H1 (cell line): ENCODE results near the gene EIF4A2. TPM values are rescaled to one million over a fixed set of nuclear protein-coding genes. Genes with fewer than 3 reads are reported as not detected.

Source experiments
- CTCF ChIA-PET: fragments of 300-600 bp; sonication (Branson Sonifier 250); formaldehyde crosslinking; loops from one replicate; lab custom pipeline; 2021; ENCODE audit not compliant: partially characterized antibody; lab: Charles Lee
- POLR2A ChIA-PET: fragments of 300-600 bp; sonication (Branson Sonifier 250); formaldehyde crosslinking; loops from one replicate; lab custom pipeline; 2021; ENCODE audit warnings: inconsistent platforms; ENCODE audit not compliant: partially characterized antibody; lab: Charles Lee
- DNase-seq, 2 experiments: peaks; one replicate each; pipeline versions ENCODE4 v3.0.0 to v3.0.0-alpha.2; 2010 to 2022; ENCODE audit warnings: low spot score in 2 of 2, low read depth in 1 of 2, mixed read lengths in 1 of 2
- FAIRE-seq: peaks from 2 replicates; lab custom pipeline; 2011; peaks lifted over from hg19 to GRCh38; lab: Jason Lieb, UNC
- H2AFZ ChIP-seq: 2 replicates; pipeline ENCODE4 v1.8.1; 2012; ENCODE audit warnings: low read length, inconsistent platforms
- H2AK5ac ChIP-seq: 2 replicates; pipeline ENCODE4 v1.6.1; 2013; ENCODE audit warnings: low read depth, low read length
- H2BK120ac ChIP-seq: replicated peaks from 2 replicates; pipeline ENCODE3; 2013; ENCODE audit warnings: low read depth, low read length, inconsistent platforms
- H2BK12ac ChIP-seq: 2 replicates; pipeline ENCODE4 v1.6.1; 2013; ENCODE audit warnings: low read depth, low read length
- H2BK15ac ChIP-seq: 2 replicates; pipeline ENCODE4 v1.6.1; 2013; ENCODE audit warnings: low read length
- H2BK20ac ChIP-seq: 2 replicates; pipeline ENCODE4 v1.6.1; 2013; ENCODE audit warnings: low read length
- H2BK5ac ChIP-seq: 2 replicates; pipeline ENCODE4 v1.6.1; 2013; ENCODE audit warnings: low read depth, low read length
- H3K14ac ChIP-seq: 2 replicates; pipeline ENCODE4 v1.6.1; 2013; ENCODE audit warnings: inconsistent platforms; ENCODE audit not compliant: insufficient read length
- H3K18ac ChIP-seq: 2 replicates; pipeline ENCODE4 v1.6.1; 2013; ENCODE audit warnings: low read length; ENCODE audit errors: extremely low read depth
- H3K23ac ChIP-seq: 2 replicates; pipeline ENCODE4 v1.6.1; 2013; ENCODE audit warnings: inconsistent platforms; ENCODE audit not compliant: insufficient read length
- H3K23me2 ChIP-seq: 2 replicates; pipeline ENCODE4 v1.6.1; 2013; ENCODE audit warnings: low read depth, low read length
- H3K27ac ChIP-seq: 2 replicates; pipeline ENCODE4 v1.6.1; 2011; ENCODE audit warnings: low read depth, low read length, inconsistent platforms
- H3K27me3 ChIP-seq, 4 experiments: replicated peaks in 1 of 4; 1 replicate in 1 of 4; 2 replicates in 3 of 4; pipeline versions ENCODE4 v1.6.1 to v1.8.1; 2011 to 2013; ENCODE audit warnings: low read length in 3 of 4, mild to moderate bottlenecking in 3 of 4, inconsistent platforms in 2 of 4, mixed read lengths in 2 of 4, moderate library complexity in 1 of 4; ENCODE audit not compliant: control insufficient read depth in 3 of 4, insufficient read depth in 3 of 4; ENCODE audit errors: extremely low read depth in 1 of 4
- H3K36me3 ChIP-seq, 4 experiments: 2 replicates each; pipeline versions ENCODE4 v1.6.1 to v1.8.1; 2011 to 2013; ENCODE audit warnings: mild to moderate bottlenecking in 4 of 4, low read length in 3 of 4, moderate library complexity in 2 of 4, control low read depth in 1 of 4, inconsistent platforms in 1 of 4; ENCODE audit not compliant: insufficient read depth in 4 of 4, control insufficient read depth in 2 of 4
- H3K4ac ChIP-seq: replicated peaks from 2 replicates; pipeline ENCODE3; 2013; ENCODE audit warnings: low read length, low read depth, mixed read lengths, inconsistent platforms; ENCODE audit not compliant: insufficient read length
- H3K4me1 ChIP-seq, 4 experiments: replicated peaks in 1 of 4; 1 replicate in 1 of 4; 2 replicates in 3 of 4; pipeline versions ENCODE4 v1.6.1 to v1.8.1; 2011 to 2013; ENCODE audit warnings: low read length in 3 of 4, inconsistent platforms in 2 of 4, mixed read lengths in 1 of 4; ENCODE audit not compliant: insufficient read depth in 4 of 4, control insufficient read depth in 3 of 4
- H3K4me2 ChIP-seq, 2 experiments: 2 replicates each; pipeline versions ENCODE4 v1.6.1 to v1.8.1; 2011 to 2013; ENCODE audit warnings: low read depth in 2 of 2, low read length in 2 of 2, control low read depth in 1 of 2, inconsistent platforms in 1 of 2, mild to moderate bottlenecking in 1 of 2; ENCODE audit not compliant: insufficient read depth in 1 of 2
- H3K4me3 ChIP-seq, 4 experiments: fragments of 200-600, 300-600 bp in 1 of 4; sonication (generic), shearing (Covaris generic), sonication (Bioruptor Twin) in 1 of 4; 2 replicates each; pipeline versions ENCODE4 v1.5.1 to v1.8.1; 2011 to 2016; ENCODE audit warnings: low read length in 4 of 4, low read depth in 3 of 4, control low read depth in 2 of 4, inconsistent platforms in 2 of 4, mild to moderate bottlenecking in 2 of 4, mixed read lengths in 1 of 4, moderate library complexity in 1 of 4; ENCODE audit not compliant: insufficient read depth in 2 of 4; ENCODE audit errors: extremely low read depth in 1 of 4
- H3K56ac ChIP-seq: replicated peaks from 2 replicates; pipeline ENCODE3; 2013; ENCODE audit warnings: low read depth, mild to moderate bottlenecking, mixed read lengths, low read length, inconsistent platforms; ENCODE audit not compliant: insufficient read length
- H3K79me1 ChIP-seq: 2 replicates; pipeline ENCODE4 v1.6.1; 2013; ENCODE audit warnings: low read depth, low read length, control low read depth
- H3K79me2 ChIP-seq, 2 experiments: 2 replicates each; pipeline versions ENCODE4 v1.6.1 to v1.8.1; 2012 to 2013; ENCODE audit warnings: low read length in 2 of 2, mild to moderate bottlenecking in 2 of 2, inconsistent platforms in 1 of 2; ENCODE audit not compliant: insufficient read depth in 2 of 2, control insufficient read depth in 1 of 2
- H3K9ac ChIP-seq, 4 experiments: replicated peaks in 1 of 4; 1 replicate in 1 of 4; 2 replicates in 3 of 4; pipeline versions ENCODE4 v1.6.1 to v1.8.1; 2011 to 2013; ENCODE audit warnings: low read depth in 3 of 4, low read length in 3 of 4, control low read depth in 2 of 4, mild to moderate bottlenecking in 2 of 4, moderate library complexity in 2 of 4, inconsistent platforms in 1 of 4; ENCODE audit errors: extremely low read depth in 1 of 4
- H3K9me3 ChIP-seq, 2 experiments: 2 replicates each; pipeline versions ENCODE4 v1.6.1 to v1.8.1; 2012 to 2013; ENCODE audit warnings: mild to moderate bottlenecking in 2 of 2, moderate library complexity in 2 of 2, control low read depth in 1 of 2, inconsistent platforms in 1 of 2, low read depth in 1 of 2, low read length in 1 of 2, mixed read lengths in 1 of 2; ENCODE audit not compliant: insufficient read depth in 2 of 2
- H4K20me1 ChIP-seq, 2 experiments: replicated peaks in 1 of 2; 2 replicates each; pipeline versions ENCODE3 to v1.8.1; 2011 to 2013; ENCODE audit warnings: inconsistent platforms in 2 of 2, low read length in 2 of 2, mild to moderate bottlenecking in 1 of 2; ENCODE audit not compliant: insufficient read depth in 2 of 2, control insufficient read depth in 1 of 2
- H4K5ac ChIP-seq: 2 replicates; pipeline ENCODE4 v1.6.1; 2013; ENCODE audit warnings: low read length, low read depth, mixed read lengths, inconsistent platforms; ENCODE audit not compliant: insufficient read length
- H4K8ac ChIP-seq: 2 replicates; pipeline ENCODE4 v1.8.0; 2013; ENCODE audit warnings: mild to moderate bottlenecking, moderate library complexity, low read length, inconsistent platforms; ENCODE audit not compliant: insufficient read depth; ENCODE audit errors: extremely low read depth
- H4K91ac ChIP-seq: replicated peaks from 2 replicates; pipeline ENCODE3; 2013; ENCODE audit warnings: low read length, mixed read lengths, inconsistent platforms; ENCODE audit not compliant: insufficient read length
- ATF2 ChIP-seq: IDR thresholded peaks from 2 replicates; pipeline ENCODE4 v1.6.1; 2012; ENCODE audit warnings: low read length, inconsistent platforms
- TCF12 ChIP-seq: IDR thresholded peaks from 2 replicates; pipeline ENCODE4 v1.6.1; 2011; ENCODE audit warnings: low read depth, mild to moderate bottlenecking, low read length
- WGBS, 2 experiments: shearing (Covaris generic) in 1 of 2; methylation state at CpG; one replicate each; pipeline versions ENCODE4 v1.1.6 to v1.1.7; 2013 to 2015; ENCODE audit warnings: low lambda C conversion rate in 2 of 2, mixed read lengths in 2 of 2, inconsistent platforms in 1 of 2, low coverage in 1 of 2, missing lambda C conversion rate in 1 of 2; ENCODE audit not compliant: insufficient replicate concordance in 2 of 2, insufficient coverage in 1 of 2, insufficient read length in 1 of 2; ENCODE audit errors: extremely low coverage in 1 of 2, missing lambda C conversion rate in 1 of 2; 5-methylcytosine and 5-hydroxymethylcytosine counted together
- polyA plus RNA-seq, 7 experiments: library from polyadenylated mRNA; depleted of rRNA in 3 of 7; stranded (reverse) in 5 of 7; unstranded in 2 of 7; fragments of >200 nt in 5 of 7; fragments of 200-250 nt in 2 of 7; gene quantifications; 1 replicate in 5 of 7; 2 replicates in 1 of 7; 4 replicates in 1 of 7; pipeline versions ENCODE4 v1.2.1 to v1.2.3, GENCODE V29; 2011 to 2013; ENCODE audit warnings: missing spikeins in 2 of 7, mixed read lengths in 2 of 7
- total RNA-seq: library from RNA; stranded (reverse); fragmentation: NEBNext Ultra II Directional; extraction: Animal tissue kit (Norgen Biotek cat#: 25700); gene quantifications from 2 replicates; pipeline ENCODE4 v1.2.1, GENCODE V29; 2021

The EIF4A2 gene
- total and polyA plus RNA-seq, 2 of the 8 experiments (the other 6 are each of a cell fraction or from before 2014, with no cell fraction given), result 527 to 604 TPM

DNA sequence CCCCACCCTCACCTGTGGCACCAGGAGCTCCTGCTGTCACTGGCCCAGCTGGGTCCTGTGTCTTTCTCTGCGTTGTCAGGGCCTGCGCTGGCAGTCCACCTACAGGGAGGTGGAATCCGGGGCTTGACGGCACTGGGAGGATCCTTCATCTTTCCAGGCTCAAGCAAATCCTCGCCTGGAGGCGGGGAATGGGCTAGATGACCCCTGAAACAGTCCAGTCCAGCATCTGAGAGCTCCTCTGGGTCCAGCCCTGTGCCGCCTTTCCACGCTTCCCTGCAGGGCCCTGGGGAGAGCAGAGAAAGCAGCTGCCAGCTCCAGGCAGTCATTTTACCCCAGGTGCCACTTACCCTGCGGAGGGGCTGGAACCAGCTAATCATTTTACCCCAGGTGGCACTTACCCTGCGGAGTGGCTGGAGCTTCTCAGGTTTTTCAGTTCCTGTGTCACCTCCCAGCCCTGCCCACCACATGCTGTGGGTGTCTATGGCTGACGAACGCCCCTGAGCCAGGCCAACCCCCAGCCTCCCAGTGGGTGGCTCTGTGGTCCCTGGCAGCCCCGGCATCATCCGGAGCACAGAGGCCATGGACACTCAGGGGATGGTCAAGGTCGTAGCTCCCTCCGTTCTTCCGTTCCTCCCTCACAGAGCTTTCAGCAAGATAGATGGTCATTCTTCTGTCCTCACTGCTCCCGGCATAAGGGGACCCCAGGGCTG, 41.2 kb downstream of the EIF4A2 start:
- no peaks in the 10 kb centered on the region; the same call in 1 of the 2 replicates for H3K79me1 ChIP-seq
- H3K18ac ChIP-seq, result no peak overlapping the region; the same call in 1 of the 2 replicates
- no peak overlapping the region for H2AK5ac ChIP-seq
- TF ChIP-seq TCF12 (no peak), ATF2 (no peak)
- TF ChIP-seq, all 59 proteins: peak for 0
- no peak overlapping the region for H4K91ac ChIP-seq
- H3K79me2 ChIP-seq, result no peaks in the 10 kb centered on the region
- H2BK120ac ChIP-seq, result no peak overlapping the region
- peaks cover 7 to 23% (median 19%) of the 10 kb centered on the region in 4 experiments for H3K4me1 ChIP-seq
- peaks cover 15% of the 10 kb centered on the region; the same call in 1 of the 2 replicates for H3K23me2 ChIP-seq
- H3K9me3 ChIP-seq, result no peaks in the 10 kb centered on the region
- no peak overlapping the region for H3K4ac ChIP-seq
- H2AFZ ChIP-seq, result no peak overlapping the region
- H3K27me3 ChIP-seq, result peaks cover 0 to 33% (median 26%) of the 10 kb centered on the region in 4 experiments; a peak in 6 of 7 replicates
- H2BK5ac ChIP-seq, result no peak overlapping the region
- peak overlapping the region; percentile 70 to 85 for H3K4me2 ChIP-seq
- H3K23ac ChIP-seq, result no peak overlapping the region
- H4K5ac ChIP-seq, result peak overlapping the region; percentile 9
- no peaks in the 10 kb centered on the region for H4K20me1 ChIP-seq
- DNase-seq (peak in 1 of 2 experiments; percentile 50), FAIRE-seq (no peak)
- H3K56ac ChIP-seq, result no peak overlapping the region
- H3K36me3 ChIP-seq, result no peaks in the 10 kb centered on the region
- H2BK12ac ChIP-seq, result no peak overlapping the region
- H4K8ac ChIP-seq, result no peak overlapping the region
- no peak overlapping the region for H3K9ac ChIP-seq
- WGBS, 2 experiments, result 48% methylated on average over 18 of the region's 18 CpGs; no CpG with 5 or more reads in 1 of the 2 experiments
- CTCF ChIA-PET, result interaction anchor here (0.5 to 5.4 kb wide), 8 partner anchors 11 to 885 kb away, joined by 3 to 43 read pairs (median 3); no protein-coding TSS in a partner anchor
- H2BK15ac ChIP-seq, result no peak overlapping the region
- peak overlapping the region; percentile 34 to 69 (median 46); a peak in 7 of 8 replicates for H3K4me3 ChIP-seq
- H3K27ac ChIP-seq, result no peak overlapping the region
- no peak overlapping the region for H3K14ac ChIP-seq
- no peak overlapping the region for H2BK20ac ChIP-seq
- POLR2A ChIA-PET, result interaction anchor here (1.2 to 7.4 kb wide), 5 partner anchors 18 to 106 kb away, joined by 3 to 73 read pairs (median 13); partner anchors contain the start of genes EIF4A2, RFC4 and ST6GAL1
